ENCODE measurements around the gene PANK4. TPM values are rescaled to one million over a fixed set of nuclear protein-coding genes. Genes with fewer than 3 reads are reported as not detected.

PANK4 gene
- total RNA-seq, 2 experiments from 2014 or later: 66.6 to 76.6 TPM

GRCh38 chr1:2518528-2518927 lies 7.9 kb downstream of the PANK4 start:
- Mint-ChIP-seq H3K36me3 (ENCODE audit: low read depth) (peaks cover 29% of the 10 kb centered on the region), H3K27me3 (no peaks in the 10 kb centered on the region), H3K9me3 (no peaks in the 10 kb centered on the region), H3K4me1 (peaks cover 16% of the 10 kb centered on the region), H3K4me3 (no peak overlapping the region), H3K27ac (no peak overlapping the region)
- ChIA-PET POLR2A (no interaction called here), CTCF (interaction anchor here (1.4 kb wide), 1 partner anchor 10 kb away, joined by 3 read pairs; no protein-coding TSS in a partner anchor)
- DNase-seq: no peak

DNA sequence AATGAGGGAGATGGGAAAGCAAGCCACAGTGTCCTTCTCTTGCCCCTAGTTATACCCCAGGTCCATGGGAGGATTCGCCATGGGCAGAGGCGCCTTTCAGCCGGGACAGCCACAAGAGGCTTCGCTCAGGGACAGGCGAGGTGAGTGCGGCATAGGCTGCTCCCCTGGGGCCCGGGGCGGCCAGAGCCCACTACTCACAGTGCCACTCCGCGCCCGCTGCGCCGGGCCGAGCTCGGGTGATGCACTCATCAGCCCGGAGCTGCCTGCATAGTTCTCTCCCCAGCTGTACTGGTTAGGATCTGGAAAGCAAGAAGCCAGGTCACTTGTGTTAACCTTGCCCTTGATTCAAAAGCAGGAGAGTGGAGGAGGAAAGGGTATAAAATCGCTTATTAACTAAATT lies 8.4 kb downstream of the PANK4 start:
- Mint-ChIP-seq H3K27ac (no peak overlapping the region), H3K4me3 (no peak overlapping the region), H3K9me3 (no peaks in the 10 kb centered on the region), H3K27me3 (no peaks in the 10 kb centered on the region), H3K4me1 (peaks cover 11% of the 10 kb centered on the region), H3K36me3 (ENCODE audit: low read depth) (peaks cover 26% of the 10 kb centered on the region)
- CTCF ChIA-PET: no interaction called here
- no peak for DNase-seq
- POLR2A ChIA-PET: no interaction called here

DNA sequence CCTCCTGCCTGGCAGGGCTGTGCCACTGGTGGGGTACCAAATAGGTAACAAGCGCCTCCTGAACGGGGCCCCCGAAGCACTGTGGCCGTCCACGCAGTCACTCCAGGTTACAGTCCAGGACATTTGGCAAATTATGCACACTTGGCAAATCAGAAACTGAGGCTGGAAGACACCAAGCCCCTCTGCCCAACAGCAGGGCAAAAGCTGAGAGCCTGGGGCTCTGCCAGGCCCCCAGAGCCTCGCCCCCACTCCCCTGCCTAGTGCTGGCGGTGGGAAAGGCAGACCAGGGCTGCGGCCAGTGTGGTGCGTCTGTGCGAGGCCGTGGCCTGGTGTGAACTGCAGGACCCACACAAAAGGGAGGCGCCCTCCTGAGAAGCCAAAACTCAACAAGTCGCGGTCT lies 9.4 kb downstream of the PANK4 start:
- CTCF ChIA-PET: no interaction called here
- Mint-ChIP-seq H3K4me1 (peaks cover 2% of the 10 kb centered on the region), H3K27me3 (no peaks in the 10 kb centered on the region), H3K36me3 (ENCODE audit: low read depth) (peaks cover 26% of the 10 kb centered on the region), H3K4me3 (no peak overlapping the region), H3K9me3 (no peaks in the 10 kb centered on the region), H3K27ac (no peak overlapping the region)
- POLR2A ChIA-PET: no interaction called here
- DNase-seq: no peak

- Mint-ChIP-seq H3K27ac (no peak overlapping the region), H3K36me3 (ENCODE audit: low read depth) (peaks cover 26% of the 10 kb centered on the region), H3K27me3 (no peaks in the 10 kb centered on the region), H3K4me3 (no peak overlapping the region), H3K4me1 (no peaks in the 10 kb centered on the region), H3K9me3 (no peaks in the 10 kb centered on the region)
- ChIA-PET CTCF (no interaction called here), POLR2A (no interaction called here)
- DNase-seq: no peak
Measured at GRCh38 chr1:2516124-2516523, 10.3 kb downstream of the PANK4 start.

DNA sequence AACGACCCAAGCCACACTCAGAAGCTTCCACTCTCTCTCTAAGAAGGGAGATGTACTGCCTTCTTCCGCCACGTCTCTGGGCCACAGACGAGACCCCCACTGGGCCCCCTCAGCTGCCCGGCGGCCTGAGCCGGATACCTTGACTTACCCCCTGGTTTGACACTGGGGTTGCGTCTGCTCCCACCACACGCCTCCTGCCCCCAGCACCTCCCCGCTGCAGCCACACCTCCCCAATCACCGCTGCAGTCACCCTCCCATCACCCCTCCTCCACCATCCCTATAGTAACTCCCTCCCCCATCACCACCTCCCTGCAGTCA lies 10.7 kb downstream of the PANK4 start:
- no peak overlapping the region for H3K4me3 Mint-ChIP-seq
- CTCF ChIA-PET: no interaction called here
- H3K9me3 Mint-ChIP-seq: no peaks in the 10 kb centered on the region
- H3K36me3 Mint-ChIP-seq (ENCODE audit: low read depth): peaks cover 22% of the 10 kb centered on the region
- POLR2A ChIA-PET: no interaction called here
- H3K4me1 Mint-ChIP-seq: no peaks in the 10 kb centered on the region
- H3K27ac Mint-ChIP-seq: no peak overlapping the region
- DNase-seq: no peak
- no peaks in the 10 kb centered on the region for H3K27me3 Mint-ChIP-seq

DNA sequence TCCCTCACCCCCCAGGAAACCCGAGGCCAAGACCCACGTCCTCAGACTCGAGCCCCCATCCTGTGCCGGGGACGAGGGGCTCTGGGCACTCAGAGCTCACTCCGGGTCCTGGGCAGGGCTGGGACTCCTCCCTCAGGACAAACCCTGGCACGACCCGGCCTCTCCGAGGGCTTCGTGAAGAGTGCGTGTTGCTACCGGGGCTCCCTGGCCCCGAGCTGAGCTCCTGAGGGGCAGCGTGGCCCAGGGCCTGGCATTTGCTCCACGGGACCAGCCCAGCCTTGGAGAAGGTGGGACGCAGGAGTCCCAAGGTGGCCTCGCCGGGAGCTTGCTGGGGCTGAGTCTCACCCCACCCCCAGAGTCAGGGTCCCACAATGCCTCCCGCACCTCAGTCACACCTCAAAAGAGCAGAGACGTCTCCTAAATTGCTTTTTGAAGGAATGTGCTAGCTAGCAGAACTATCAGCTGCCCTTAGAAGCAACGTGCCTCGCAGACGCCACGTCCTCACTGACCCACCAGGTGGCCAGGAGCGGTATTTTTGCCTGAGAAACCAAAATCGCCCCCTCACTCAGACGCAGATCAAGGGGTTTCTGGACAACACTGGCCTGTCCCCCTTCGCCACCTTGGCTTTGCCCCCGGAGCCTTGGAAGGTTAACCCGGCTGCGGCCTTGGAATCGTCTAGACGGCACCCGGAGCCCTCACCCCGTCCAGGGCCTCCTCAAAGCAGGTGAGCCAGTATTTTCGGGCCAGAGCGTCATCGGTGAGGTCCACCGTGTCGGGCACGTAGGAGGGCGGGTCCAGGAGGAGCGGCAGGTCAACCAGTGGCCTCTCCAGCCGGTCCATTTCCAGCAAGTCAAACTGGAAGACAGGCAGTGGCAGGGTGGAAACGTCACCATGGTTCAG lies 11.3 kb downstream of the PANK4 start:
- Mint-ChIP-seq H3K27ac (no peak overlapping the region), H3K4me3 (no peak overlapping the region), H3K36me3 (ENCODE audit: low read depth) (peaks cover 19% of the 10 kb centered on the region), H3K27me3 (no peaks in the 10 kb centered on the region), H3K4me1 (no peaks in the 10 kb centered on the region), H3K9me3 (no peaks in the 10 kb centered on the region)
- ChIA-PET POLR2A (no interaction called here), CTCF (interaction anchor here (1.3 kb wide), 1 partner anchor 9 kb away, joined by 3 read pairs; no protein-coding TSS in a partner anchor)
- DNase-seq: no peak

DNA sequence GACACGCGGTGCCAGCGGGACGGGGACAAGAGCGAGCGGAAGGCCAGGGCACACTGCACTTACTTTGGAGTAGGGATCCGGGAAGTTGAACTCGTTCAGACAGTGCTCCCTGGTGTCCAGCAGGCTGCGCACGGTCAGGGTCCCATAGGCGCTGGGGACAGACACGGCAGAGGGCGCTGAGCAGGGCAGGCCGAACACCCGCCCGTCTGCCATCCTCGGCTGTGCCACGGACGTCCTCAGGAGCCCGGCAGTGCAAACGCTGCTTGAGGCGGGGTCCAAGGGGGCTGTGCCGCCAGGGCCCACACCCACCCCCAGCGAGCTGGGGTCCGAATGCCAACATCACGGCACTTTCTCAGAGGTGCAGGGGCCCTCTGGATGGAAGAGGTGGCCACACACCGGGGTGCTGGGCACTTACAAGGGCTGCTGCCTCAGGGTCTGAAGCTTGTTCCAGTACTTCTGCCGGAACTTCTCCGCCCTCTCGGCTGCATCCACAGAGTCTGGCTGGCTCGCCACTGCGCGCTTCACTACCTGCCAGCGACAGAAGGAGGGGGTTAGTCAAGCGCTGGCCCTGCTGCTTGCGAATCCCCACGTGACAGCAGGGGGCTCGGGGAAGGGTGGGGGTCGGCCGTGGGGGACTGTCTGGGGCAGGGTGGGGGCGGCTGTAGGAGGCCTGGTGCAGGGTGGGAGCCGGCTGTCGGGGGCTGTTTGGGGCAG lies 12.3 kb downstream of the PANK4 start:
- no peak overlapping the region for H3K27ac Mint-ChIP-seq
- no peak overlapping the region for H3K4me3 Mint-ChIP-seq
- DNase-seq: no peak
- no peaks in the 10 kb centered on the region for H3K27me3 Mint-ChIP-seq
- ChIA-PET CTCF (interaction anchor here (1.3 kb wide), 1 partner anchor 10 kb away, joined by 3 read pairs; no protein-coding TSS in a partner anchor), POLR2A (no interaction called here)
- H3K36me3 Mint-ChIP-seq (ENCODE audit: low read depth): peaks cover 18% of the 10 kb centered on the region
- no peaks in the 10 kb centered on the region for H3K4me1 Mint-ChIP-seq
- H3K9me3 Mint-ChIP-seq: no peaks in the 10 kb centered on the region

- H3K27ac Mint-ChIP-seq: no peak overlapping the region
- CTCF ChIA-PET: no interaction called here
Measured at GRCh38 chr1:2512862-2513421, 13.5 kb downstream of the PANK4 start.

DNA sequence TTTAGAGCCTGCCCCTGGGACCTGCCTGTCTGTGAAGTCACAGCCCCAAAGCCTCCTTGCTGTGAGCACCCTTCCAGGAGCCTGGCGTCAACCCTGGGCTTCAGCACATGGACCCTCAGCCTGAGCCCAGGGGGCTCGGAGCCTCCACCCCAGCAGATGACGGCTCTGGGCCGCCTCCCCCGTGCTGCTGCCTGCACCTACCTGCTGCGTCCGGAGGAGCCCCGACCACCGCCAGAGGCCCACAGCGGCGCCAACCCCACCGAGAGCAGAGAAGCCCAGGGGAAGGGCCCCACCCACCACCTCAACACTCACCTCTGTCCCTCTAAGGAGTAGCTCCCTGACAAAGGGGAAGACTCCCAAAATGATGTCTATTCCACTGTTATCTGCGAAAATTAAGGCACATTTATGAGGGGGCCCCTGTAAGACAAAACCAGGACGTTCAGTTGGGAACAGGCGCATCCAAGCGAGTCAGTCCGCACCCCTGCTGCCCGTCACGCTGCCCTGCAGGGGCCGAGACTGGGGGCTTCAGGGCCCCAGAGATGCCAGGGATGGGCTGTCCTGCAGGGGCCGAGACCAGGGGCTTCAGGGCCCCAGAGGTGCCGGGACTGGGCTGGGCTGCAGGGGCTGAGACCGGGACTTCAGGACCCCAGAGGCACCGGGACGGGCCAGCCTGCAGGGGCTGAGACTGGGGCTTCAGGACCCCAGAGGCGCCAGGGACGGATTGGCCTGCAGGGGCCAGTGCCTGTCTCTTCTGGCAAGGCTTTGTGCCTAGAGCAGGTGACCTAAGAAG lies 15.8 kb downstream of the PANK4 start:
- CTCF ChIA-PET: interaction anchor here (0.7 kb wide), 1 partner anchor 22 kb away, joined by 3 read pairs; no protein-coding TSS in a partner anchor

More at GRCh38 chr1:2512862-2513421, 13.5 kb downstream of the PANK4 start:
- Mint-ChIP-seq H3K9me3 (no peaks in the 10 kb centered on the region), H3K4me1 (no peaks in the 10 kb centered on the region), H3K27me3 (no peaks in the 10 kb centered on the region), H3K36me3 (ENCODE audit: low read depth) (peaks cover 12% of the 10 kb centered on the region), H3K4me3 (no peak overlapping the region)
- DNase-seq: no peak
- POLR2A ChIA-PET: no interaction called here

GRCh38 chr1:2509589-2509988 lies 16.8 kb downstream of the PANK4 start:
- H3K9me3 Mint-ChIP-seq: no peaks in the 10 kb centered on the region
- no peaks in the 10 kb centered on the region for H3K27me3 Mint-ChIP-seq
- POLR2A ChIA-PET: no interaction called here

More for the DNA sequence above, 15.8 kb downstream of the PANK4 start:
- POLR2A ChIA-PET: no interaction called here
- no peaks in the 10 kb centered on the region for H3K27me3 Mint-ChIP-seq
- no peaks in the 10 kb centered on the region for H3K4me1 Mint-ChIP-seq
- no peak overlapping the region for H3K27ac Mint-ChIP-seq
- H3K4me3 Mint-ChIP-seq: no peak overlapping the region
- DNase-seq: no peak
- H3K9me3 Mint-ChIP-seq: no peaks in the 10 kb centered on the region
- H3K36me3 Mint-ChIP-seq (ENCODE audit: low read depth): peaks cover 5% of the 10 kb centered on the region

GRCh38 chr1:2508751-2509150 lies 17.6 kb downstream of the PANK4 start:
- CTCF ChIA-PET: no interaction called here
- POLR2A ChIA-PET: no interaction called here
- H3K27ac Mint-ChIP-seq: no peak overlapping the region

More at GRCh38 chr1:2509589-2509988, 16.8 kb downstream of the PANK4 start:
- CTCF ChIA-PET: no interaction called here
- no peak for DNase-seq
- peaks cover 5% of the 10 kb centered on the region for H3K36me3 Mint-ChIP-seq (ENCODE audit: low read depth)
- H3K4me1 Mint-ChIP-seq: no peaks in the 10 kb centered on the region
- H3K4me3 Mint-ChIP-seq: no peak overlapping the region
- no peak overlapping the region for H3K27ac Mint-ChIP-seq

DNA sequence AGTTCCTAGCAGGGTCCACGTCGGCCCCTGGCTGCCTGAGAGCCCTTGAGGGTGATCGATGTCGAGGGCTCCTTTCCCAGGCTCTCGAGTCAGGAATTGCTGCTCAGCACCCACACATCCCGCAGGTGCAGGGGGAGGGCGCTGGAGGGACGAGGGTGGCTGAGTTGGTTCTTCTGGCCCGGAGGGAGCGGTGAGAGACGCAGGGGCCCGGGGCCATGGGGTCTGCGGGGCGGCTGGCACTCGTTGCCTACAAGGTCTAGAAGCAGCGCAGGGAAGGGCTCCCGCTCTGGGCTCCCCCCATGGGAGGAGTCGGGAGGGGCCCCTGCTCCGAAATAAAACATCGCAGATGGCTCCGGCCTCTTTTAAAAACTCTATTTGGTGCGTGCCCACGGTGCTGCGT lies 18.2 kb downstream of the PANK4 start:
- H3K27ac Mint-ChIP-seq: no peak overlapping the region
- no peaks in the 10 kb centered on the region for H3K4me1 Mint-ChIP-seq
- POLR2A ChIA-PET: no interaction called here
- no peaks in the 10 kb centered on the region for H3K27me3 Mint-ChIP-seq
- no peak for DNase-seq
- no peak overlapping the region for H3K4me3 Mint-ChIP-seq
- no peaks in the 10 kb centered on the region for H3K9me3 Mint-ChIP-seq
- H3K36me3 Mint-ChIP-seq (ENCODE audit: low read depth): peaks cover 5% of the 10 kb centered on the region
- CTCF ChIA-PET: no interaction called here

More at GRCh38 chr1:2508751-2509150, 17.6 kb downstream of the PANK4 start:
- Mint-ChIP-seq H3K27me3 (no peaks in the 10 kb centered on the region), H3K4me1 (no peaks in the 10 kb centered on the region), H3K9me3 (no peaks in the 10 kb centered on the region), H3K36me3 (ENCODE audit: low read depth) (peaks cover 5% of the 10 kb centered on the region), H3K4me3 (no peak overlapping the region)
- no peak for DNase-seq

- Mint-ChIP-seq H3K36me3 (ENCODE audit: low read depth) (peaks cover 5% of the 10 kb centered on the region), H3K9me3 (no peaks in the 10 kb centered on the region), H3K27ac (no peak overlapping the region), H3K27me3 (no peaks in the 10 kb centered on the region), H3K4me1 (no peaks in the 10 kb centered on the region), H3K4me3 (no peak overlapping the region)
- CTCF ChIA-PET: no interaction called here
- POLR2A ChIA-PET: no interaction called here
- DNase-seq: no peak
Measured at GRCh38 chr1:2507744-2508155, 18.6 kb downstream of the PANK4 start.

Measured in activated CD4-positive, alpha-beta T cell treated with anti-CD3 and anti-CD28 coated beads, Interleukin-2, amount 10 ng/mL, durations not matched to agents 7 days and 5 days (primary cell).